ENCODE data around the gene ICOSLG. TPM values are rescaled to one million over a fixed set of nuclear protein-coding genes. Genes with fewer than 3 reads are reported as not detected.

Gene ICOSLG
- polyA plus RNA-seq, 2 donors, result 2.6 to 3.7 TPM

- H3K27ac ChIP-seq (ENCODE audit: low read depth in 2 of 2, low read length in 1 of 2), result no peak overlapping the region
- no peaks in the 10 kb centered on the region for H3K9me3 ChIP-seq (ENCODE audit: control insufficient read depth in 2 of 2, insufficient read depth in 1 of 2, low read depth in 1 of 2, low read length in 1 of 2)
- H3K4me3 ChIP-seq (ENCODE audit: low read depth in 1 of 2, low read length in 2 of 2), result no peak overlapping the region
- H3K4me1 ChIP-seq (ENCODE audit: control insufficient read depth in 2 of 2, insufficient read depth in 2 of 2, low read length in 1 of 2), result peaks cover 0 to 5% of the 10 kb centered on the region in 2 donors
- H3K27me3 ChIP-seq (ENCODE audit: control insufficient read depth in 1 of 2, insufficient read depth in 2 of 2, low read length in 2 of 2), result no peaks in the 10 kb centered on the region
- WGBS, 2 donors, result 88 to 90% methylated on average over 9 of the region's 9 CpGs
- no peaks in the 10 kb centered on the region for H3K36me3 ChIP-seq (ENCODE audit: control insufficient read depth in 2 of 2, insufficient read depth in 2 of 2, low read length in 1 of 2)
Measured at GRCh38 chr21:44282370-44282769, 41.6 kb upstream of the ICOSLG start.

DNA sequence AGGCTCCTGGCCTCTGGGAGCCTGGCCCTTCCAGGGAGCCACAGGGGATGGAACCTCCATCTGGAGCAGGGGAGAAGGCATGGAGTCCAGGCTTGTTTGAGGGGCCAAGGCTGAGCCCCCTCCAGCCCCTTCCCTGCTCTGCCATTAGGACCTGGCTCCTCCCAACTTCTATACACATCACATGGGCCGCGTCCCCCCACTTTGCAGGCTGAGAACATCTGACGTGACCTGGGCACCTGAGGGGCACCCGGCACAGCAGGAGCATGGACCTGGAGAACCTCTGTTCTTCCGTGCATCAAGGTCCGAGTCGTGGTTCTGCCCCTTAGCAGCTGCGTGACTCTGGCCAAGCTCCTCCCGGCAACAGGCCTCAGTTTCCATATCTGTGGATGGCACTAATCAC, 41.1 kb upstream of the ICOSLG start:
- Histone ChIP-seq H3K4me1 (ENCODE audit: control insufficient read depth in 2 of 2, insufficient read depth in 2 of 2, low read length in 1 of 2) (peaks cover 0 to 5% of the 10 kb centered on the region in 2 donors), H3K27ac (ENCODE audit: low read depth in 2 of 2, low read length in 1 of 2) (no peak overlapping the region), H3K36me3 (ENCODE audit: control insufficient read depth in 2 of 2, insufficient read depth in 2 of 2, low read length in 1 of 2) (no peaks in the 10 kb centered on the region), H3K27me3 (ENCODE audit: control insufficient read depth in 1 of 2, insufficient read depth in 2 of 2, low read length in 2 of 2) (no peaks in the 10 kb centered on the region), H3K9me3 (ENCODE audit: control insufficient read depth in 2 of 2, insufficient read depth in 1 of 2, low read depth in 1 of 2, low read length in 1 of 2) (no peaks in the 10 kb centered on the region), H3K4me3 (ENCODE audit: low read depth in 1 of 2, low read length in 2 of 2) (no peak overlapping the region)
- WGBS, 2 donors, result 92 to 94% methylated on average over 9 of the region's 9 CpGs

- Histone ChIP-seq H3K4me1 (ENCODE audit: control insufficient read depth in 2 of 2, insufficient read depth in 2 of 2, low read length in 1 of 2) (no peaks in the 10 kb centered on the region), H3K36me3 (ENCODE audit: control insufficient read depth in 2 of 2, insufficient read depth in 2 of 2, low read length in 1 of 2) (no peaks in the 10 kb centered on the region), H3K27me3 (ENCODE audit: control insufficient read depth in 1 of 2, insufficient read depth in 2 of 2, low read length in 2 of 2) (no peaks in the 10 kb centered on the region), H3K9me3 (ENCODE audit: control insufficient read depth in 2 of 2, insufficient read depth in 1 of 2, low read depth in 1 of 2, low read length in 1 of 2) (no peaks in the 10 kb centered on the region), H3K4me3 (ENCODE audit: low read depth in 1 of 2, low read length in 2 of 2) (no peak overlapping the region), H3K27ac (ENCODE audit: low read depth in 2 of 2, low read length in 1 of 2) (no peak overlapping the region)
- 83 to 85% methylated on average over 19 of the region's 19 CpGs for WGBS, 2 donors
Measured at GRCh38 chr21:44279354-44280260, 38.9 kb upstream of the ICOSLG start.

- 67 to 68% methylated on average over 5 of the region's 5 CpGs for WGBS, 2 donors
Measured at GRCh38 chr21:44275041-44275440, 34.3 kb upstream of the ICOSLG start.

DNA sequence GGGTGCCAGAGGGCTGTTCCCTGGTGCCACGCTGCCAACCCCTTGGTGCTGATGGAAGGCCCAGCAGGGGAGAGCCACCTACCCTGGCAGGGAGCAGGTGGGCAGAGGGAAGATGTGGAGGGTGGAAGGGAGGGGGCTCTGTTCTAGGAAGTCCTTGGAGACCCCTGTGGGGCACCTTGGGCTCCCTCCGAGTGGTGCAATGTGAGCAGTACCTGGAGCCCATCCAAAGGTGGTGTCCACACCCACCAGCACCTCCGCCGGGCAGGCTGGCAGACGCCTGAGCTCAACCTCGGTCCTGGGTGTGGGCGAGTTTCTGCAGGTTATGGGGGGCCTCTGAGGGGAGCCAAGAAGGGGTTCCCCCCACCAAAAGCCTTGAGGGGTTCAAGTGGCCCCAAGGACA, 32.3 kb upstream of the ICOSLG start:
- Histone ChIP-seq H3K4me3 (ENCODE audit: low read depth in 1 of 2, low read length in 2 of 2) (no peak overlapping the region), H3K9me3 (ENCODE audit: control insufficient read depth in 2 of 2, insufficient read depth in 1 of 2, low read depth in 1 of 2, low read length in 1 of 2) (no peaks in the 10 kb centered on the region), H3K27ac (ENCODE audit: low read depth in 2 of 2, low read length in 1 of 2) (no peak overlapping the region), H3K27me3 (ENCODE audit: control insufficient read depth in 1 of 2, insufficient read depth in 2 of 2, low read length in 2 of 2) (no peaks in the 10 kb centered on the region), H3K4me1 (ENCODE audit: control insufficient read depth in 2 of 2, insufficient read depth in 2 of 2, low read length in 1 of 2) (no peaks in the 10 kb centered on the region), H3K36me3 (ENCODE audit: control insufficient read depth in 2 of 2, insufficient read depth in 2 of 2, low read length in 1 of 2) (no peaks in the 10 kb centered on the region)
- whole genome bisulfite sequencing, 2 donors, result 60 to 72% methylated on average over 7 of the region's 7 CpGs

More at GRCh38 chr21:44275041-44275440, 34.3 kb upstream of the ICOSLG start:
- Histone ChIP-seq H3K27me3 (ENCODE audit: control insufficient read depth in 1 of 2, insufficient read depth in 2 of 2, low read length in 2 of 2) (no peaks in the 10 kb centered on the region), H3K36me3 (ENCODE audit: control insufficient read depth in 2 of 2, insufficient read depth in 2 of 2, low read length in 1 of 2) (no peaks in the 10 kb centered on the region), H3K4me1 (ENCODE audit: control insufficient read depth in 2 of 2, insufficient read depth in 2 of 2, low read length in 1 of 2) (no peaks in the 10 kb centered on the region), H3K4me3 (ENCODE audit: low read depth in 1 of 2, low read length in 2 of 2) (no peak overlapping the region), H3K27ac (ENCODE audit: low read depth in 2 of 2, low read length in 1 of 2) (no peak overlapping the region), H3K9me3 (ENCODE audit: control insufficient read depth in 2 of 2, insufficient read depth in 1 of 2, low read depth in 1 of 2, low read length in 1 of 2) (no peaks in the 10 kb centered on the region)

GRCh38 chr21:44272284-44272858, 31.6 kb upstream of the ICOSLG start:
- Histone ChIP-seq H3K27ac (ENCODE audit: low read depth in 2 of 2, low read length in 1 of 2) (no peak overlapping the region), H3K4me3 (ENCODE audit: low read depth in 1 of 2, low read length in 2 of 2) (no peak overlapping the region), H3K9me3 (ENCODE audit: control insufficient read depth in 2 of 2, insufficient read depth in 1 of 2, low read depth in 1 of 2, low read length in 1 of 2) (no peaks in the 10 kb centered on the region), H3K27me3 (ENCODE audit: control insufficient read depth in 1 of 2, insufficient read depth in 2 of 2, low read length in 2 of 2) (no peaks in the 10 kb centered on the region), H3K36me3 (ENCODE audit: control insufficient read depth in 2 of 2, insufficient read depth in 2 of 2, low read length in 1 of 2) (no peaks in the 10 kb centered on the region), H3K4me1 (ENCODE audit: control insufficient read depth in 2 of 2, insufficient read depth in 2 of 2, low read length in 1 of 2) (no peaks in the 10 kb centered on the region)
- 82 to 89% methylated on average over 17 to 18 of the region's 18 CpGs for WGBS, 2 donors

GRCh38 chr21:44271558-44272283, 31.0 kb upstream of the ICOSLG start:
- Histone ChIP-seq H3K4me1 (ENCODE audit: control insufficient read depth in 2 of 2, insufficient read depth in 2 of 2, low read length in 1 of 2) (no peaks in the 10 kb centered on the region), H3K27me3 (ENCODE audit: control insufficient read depth in 1 of 2, insufficient read depth in 2 of 2, low read length in 2 of 2) (no peaks in the 10 kb centered on the region), H3K4me3 (ENCODE audit: low read depth in 1 of 2, low read length in 2 of 2) (no peak overlapping the region), H3K27ac (ENCODE audit: low read depth in 2 of 2, low read length in 1 of 2) (no peak overlapping the region), H3K36me3 (ENCODE audit: control insufficient read depth in 2 of 2, insufficient read depth in 2 of 2, low read length in 1 of 2) (no peaks in the 10 kb centered on the region), H3K9me3 (ENCODE audit: control insufficient read depth in 2 of 2, insufficient read depth in 1 of 2, low read depth in 1 of 2, low read length in 1 of 2) (no peaks in the 10 kb centered on the region)
- 82 to 84% methylated on average over 18 of the region's 18 CpGs for WGBS, 2 donors

GRCh38 chr21:44269090-44269489, 28.3 kb upstream of the ICOSLG start:
- Histone ChIP-seq H3K36me3 (ENCODE audit: control insufficient read depth in 2 of 2, insufficient read depth in 2 of 2, low read length in 1 of 2) (no peaks in the 10 kb centered on the region), H3K27me3 (ENCODE audit: control insufficient read depth in 1 of 2, insufficient read depth in 2 of 2, low read length in 2 of 2) (no peaks in the 10 kb centered on the region), H3K4me3 (ENCODE audit: low read depth in 1 of 2, low read length in 2 of 2) (no peak overlapping the region), H3K27ac (ENCODE audit: low read depth in 2 of 2, low read length in 1 of 2) (no peak overlapping the region), H3K4me1 (ENCODE audit: control insufficient read depth in 2 of 2, insufficient read depth in 2 of 2, low read length in 1 of 2) (no peaks in the 10 kb centered on the region), H3K9me3 (ENCODE audit: control insufficient read depth in 2 of 2, insufficient read depth in 1 of 2, low read depth in 1 of 2, low read length in 1 of 2) (no peaks in the 10 kb centered on the region)
- 77 to 79% methylated on average over 8 of the region's 8 CpGs for WGBS, 2 donors

- Histone ChIP-seq H3K27ac (ENCODE audit: low read depth in 2 of 2, low read length in 1 of 2) (no peak overlapping the region), H3K4me3 (ENCODE audit: low read depth in 1 of 2, low read length in 2 of 2) (no peak overlapping the region), H3K9me3 (ENCODE audit: control insufficient read depth in 2 of 2, insufficient read depth in 1 of 2, low read depth in 1 of 2, low read length in 1 of 2) (no peaks in the 10 kb centered on the region), H3K27me3 (ENCODE audit: control insufficient read depth in 1 of 2, insufficient read depth in 2 of 2, low read length in 2 of 2) (no peaks in the 10 kb centered on the region), H3K4me1 (ENCODE audit: control insufficient read depth in 2 of 2, insufficient read depth in 2 of 2, low read length in 1 of 2) (no peaks in the 10 kb centered on the region), H3K36me3 (ENCODE audit: control insufficient read depth in 2 of 2, insufficient read depth in 2 of 2, low read length in 1 of 2) (no peaks in the 10 kb centered on the region)
- 65 to 70% methylated on average over 19 of the region's 19 CpGs for WGBS, 2 donors
Measured at GRCh38 chr21:44267655-44268142, 27.0 kb upstream of the ICOSLG start.

Data from esophagus (tissue), 2 donors.